Peyer's patch (tissue), 4 donors: ENCODE results near the gene PRPF38A. TPM values are rescaled to one million over a fixed set of nuclear protein-coding genes. Genes with fewer than 3 reads are reported as not detected.

Experiments
- DNase-seq, 3 donors: peaks; one replicate each; pipeline ENCODE4 v3.0.0-alpha.2; 2017 to 2019
- H3K27ac ChIP-seq, 4 donors: fragments of 200-600 bp; sonication (generic); one replicate each; pipeline ENCODE4 v1.5.1; 2016 to 2019
- H3K27me3 ChIP-seq, 2 donors: fragments of 200-600 bp; sonication (generic); one replicate each; pipeline ENCODE4 v1.5.1; 2019
- H3K36me3 ChIP-seq, 3 donors: fragments of 200-600 bp; sonication (generic); one replicate each; pipeline ENCODE4 v1.5.1; 2016 to 2019
- H3K4me1 ChIP-seq, 4 donors: fragments of 200-600 bp; sonication (generic); one replicate each; pipeline ENCODE4 v1.5.1; 2016 to 2019
- H3K4me3 ChIP-seq, 4 donors: fragments of 200-600 bp; sonication (generic); 1 replicate in 3 of 4; 2 replicates in 1 of 4; pipeline ENCODE4 v1.5.1; 2016 to 2019; ENCODE audit warnings: mild to moderate bottlenecking in 1 of 4
- H3K9me3 ChIP-seq, 4 donors: fragments of 200-600 bp; sonication (generic); one replicate each; pipeline ENCODE4 v1.5.1; 2016 to 2019; ENCODE audit warnings: mild to moderate bottlenecking in 1 of 4
- POLR2A ChIP-seq, 2 donors: fragments of 450-650 bp; IDR thresholded peaks; one replicate each; pipeline ENCODE4 v1.5.1; 2017; ENCODE audit warnings: antibody characterized with exemption in 2 of 2, mild to moderate bottlenecking in 2 of 2, moderate library complexity in 2 of 2
- total RNA-seq, 4 donors: library from RNA; depleted of rRNA; stranded (reverse); fragments of >200 nt; gene quantifications; one replicate each; pipeline ENCODE4 v1.1.0, GENCODE V29; 2016
- TF ChIP-seq, protein P1 (sequence below), 6 experiments: fragments of 450-650 bp in 4 of 6; fragments of 200-600 bp in 2 of 6; sonication (generic) in 1 of 6; IDR thresholded peaks; one replicate each; pipeline ENCODE4 v1.5.1; 2017 to 2019; ENCODE audit warnings: antibody characterized with exemption in 6 of 6, mild to moderate bottlenecking in 3 of 6, moderate library complexity in 1 of 6

The PRPF38A gene
- total RNA-seq, 4 donors from 2014 or later, result 14.2 to 20.6 (median 18.7) TPM

DNA sequence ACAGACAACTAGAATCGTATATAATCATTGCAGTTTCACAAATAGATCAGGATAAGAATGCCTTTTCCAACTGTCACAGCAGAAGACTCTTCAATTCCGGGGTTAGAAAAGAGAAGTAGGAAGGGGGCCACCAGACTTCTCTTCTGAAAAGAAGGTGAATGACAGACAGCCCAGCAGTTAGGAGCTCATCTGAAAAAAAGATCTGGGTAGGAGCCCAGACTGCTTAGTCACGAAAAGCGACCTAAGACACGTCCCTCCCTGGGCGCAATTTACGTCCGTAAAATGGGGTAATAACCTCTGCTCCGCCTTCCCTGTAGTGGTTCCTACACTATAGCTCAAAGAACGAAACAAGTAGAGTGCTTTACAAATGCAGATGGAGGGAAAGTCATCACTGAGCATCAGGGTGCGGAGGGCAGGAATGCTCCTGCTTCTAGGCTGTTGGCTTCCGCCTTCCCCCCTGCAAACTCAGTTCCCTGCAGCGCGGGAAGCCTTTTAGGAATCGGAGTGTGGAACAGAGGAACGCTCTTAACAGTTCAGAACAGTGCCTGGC lies 761 bp upstream of the PRPF38A start:
- H3K27me3 ChIP-seq, result no peaks in the 10 kb centered on the region
- H3K9me3 ChIP-seq, result no peaks in the 10 kb centered on the region
- peak in 1 of 3 donors; percentile 54 for DNase-seq
- peak overlapping the region; percentile 86 to 95 (median 93) for H3K27ac ChIP-seq
- peaks cover 0 to 21% (median 0%) of the 10 kb centered on the region in 3 donors for H3K36me3 ChIP-seq
- no peak for TF ChIP-seq POLR2A (IDR thresholded peaks at IDR 0.05)
- TF ChIP-seq, protein P1, sequence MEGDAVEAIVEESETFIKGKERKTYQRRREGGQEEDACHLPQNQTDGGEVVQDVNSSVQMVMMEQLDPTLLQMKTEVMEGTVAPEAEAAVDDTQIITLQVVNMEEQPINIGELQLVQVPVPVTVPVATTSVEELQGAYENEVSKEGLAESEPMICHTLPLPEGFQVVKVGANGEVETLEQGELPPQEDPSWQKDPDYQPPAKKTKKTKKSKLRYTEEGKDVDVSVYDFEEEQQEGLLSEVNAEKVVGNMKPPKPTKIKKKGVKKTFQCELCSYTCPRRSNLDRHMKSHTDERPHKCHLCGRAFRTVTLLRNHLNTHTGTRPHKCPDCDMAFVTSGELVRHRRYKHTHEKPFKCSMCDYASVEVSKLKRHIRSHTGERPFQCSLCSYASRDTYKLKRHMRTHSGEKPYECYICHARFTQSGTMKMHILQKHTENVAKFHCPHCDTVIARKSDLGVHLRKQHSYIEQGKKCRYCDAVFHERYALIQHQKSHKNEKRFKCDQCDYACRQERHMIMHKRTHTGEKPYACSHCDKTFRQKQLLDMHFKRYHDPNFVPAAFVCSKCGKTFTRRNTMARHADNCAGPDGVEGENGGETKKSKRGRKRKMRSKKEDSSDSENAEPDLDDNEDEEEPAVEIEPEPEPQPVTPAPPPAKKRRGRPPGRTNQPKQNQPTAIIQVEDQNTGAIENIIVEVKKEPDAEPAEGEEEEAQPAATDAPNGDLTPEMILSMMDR (IDR thresholded peaks at IDR 0.05), result no peak
- peaks cover 0 to 28% (median 8%) of the 10 kb centered on the region in 4 donors for H3K4me1 ChIP-seq
- H3K4me3 ChIP-seq, result peak overlapping the region; percentile 72 to 86 (median 78)

DNA sequence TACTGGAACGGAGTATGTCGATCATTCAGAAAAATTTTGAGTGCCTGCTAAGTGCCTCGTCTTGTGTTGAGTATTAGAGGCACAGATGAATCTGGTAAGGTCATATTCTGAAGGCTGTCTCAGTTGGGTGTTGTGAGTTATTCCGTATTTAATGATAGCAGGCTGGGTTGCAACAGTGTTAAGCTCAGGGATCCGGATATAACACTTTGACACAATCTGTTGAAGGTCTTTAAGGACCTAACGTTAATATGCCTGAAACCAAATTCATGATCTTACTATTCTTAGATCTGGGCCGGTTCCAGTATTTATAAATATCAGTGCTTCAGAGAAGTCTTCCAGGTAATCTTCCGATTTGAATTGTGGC lies 555 bp downstream of the PRPF38A start:
- no peaks in the 10 kb centered on the region for H3K9me3 ChIP-seq
- TF ChIP-seq, protein P1 (IDR thresholded peaks at IDR 0.05), result no peak
- no peak for TF ChIP-seq POLR2A (IDR thresholded peaks at IDR 0.05)
- H3K27ac ChIP-seq, result peak overlapping the region; percentile 86 to 95 (median 93)
- H3K27me3 ChIP-seq, result no peaks in the 10 kb centered on the region
- H3K36me3 ChIP-seq, result peaks cover 0 to 34% (median 0%) of the 10 kb centered on the region in 3 donors
- H3K4me1 ChIP-seq, result peaks cover 0 to 28% (median 8%) of the 10 kb centered on the region in 4 donors
- H3K4me3 ChIP-seq, result peak overlapping the region; percentile 72 to 86 (median 78)
- DNase-seq, result no peak

DNA sequence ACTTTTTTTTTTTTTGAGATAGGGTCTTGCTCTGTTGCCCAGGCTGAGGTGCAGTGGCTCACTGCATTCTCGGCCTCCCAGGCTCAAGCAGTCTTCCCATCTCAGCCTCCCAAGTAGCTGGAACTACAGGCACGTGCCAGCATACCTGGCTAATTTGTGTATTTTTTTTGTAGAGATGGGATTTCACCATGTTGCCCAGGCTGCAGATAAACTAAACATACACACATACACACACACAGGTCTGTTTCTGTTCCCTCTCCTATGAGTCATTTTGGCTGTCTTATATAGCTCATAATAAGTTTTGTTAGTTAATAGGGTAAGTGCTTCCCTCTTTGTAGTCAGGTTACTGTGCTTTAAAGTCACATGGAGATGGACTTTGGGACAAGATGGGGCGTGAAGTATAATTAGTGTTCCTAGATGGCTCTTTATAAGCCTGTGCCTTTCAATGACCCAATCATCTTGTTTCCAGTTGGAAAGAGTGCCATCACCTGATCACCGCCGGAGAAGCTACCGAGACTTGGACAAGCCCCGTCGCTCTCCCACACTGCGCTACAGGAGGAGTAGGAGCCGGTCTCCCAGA lies 9.1 kb downstream of the PRPF38A start:
- H3K4me1 ChIP-seq, result peaks cover 0 to 8% (median 0%) of the 10 kb centered on the region in 4 donors
- H3K4me3 ChIP-seq, result peak overlapping the region in 1 of 4 donors; percentile 13
- no peaks in the 10 kb centered on the region for H3K9me3 ChIP-seq
- peak in 1 of 2 donors; percentile 16 for TF ChIP-seq POLR2A (IDR thresholded peaks at IDR 0.05)
- TF ChIP-seq, protein P1 (IDR thresholded peaks at IDR 0.05), result no peak
- H3K36me3 ChIP-seq, result peaks cover 0 to 100% (median 8%) of the 10 kb centered on the region in 3 donors
- peak overlapping the region in 3 of 4 donors; percentile 21 to 83 (median 72) for H3K27ac ChIP-seq
- H3K27me3 ChIP-seq, result no peaks in the 10 kb centered on the region
- peak in 2 of 3 donors; percentile 73 to 75 for DNase-seq

DNA sequence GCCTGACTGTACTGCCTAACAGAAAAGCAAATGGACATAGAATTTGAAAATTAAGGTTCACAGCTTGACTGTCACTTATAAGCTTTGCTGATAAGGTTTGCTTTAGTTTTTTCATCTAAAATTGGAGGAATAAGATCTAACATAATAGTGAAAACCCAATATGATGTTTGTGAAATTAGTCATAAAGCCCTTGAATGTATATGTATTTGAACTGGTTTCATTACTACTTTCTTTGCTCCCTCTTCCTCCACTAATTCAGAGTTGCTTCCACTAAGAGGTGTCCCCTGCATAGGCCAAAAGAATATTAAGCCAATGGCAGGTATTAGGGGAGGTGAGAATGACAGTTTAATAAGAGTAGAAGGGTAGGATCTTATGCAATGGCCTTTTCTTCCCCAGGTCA lies 10.5 kb downstream of the PRPF38A start:
- Histone ChIP-seq H3K36me3 (peaks cover 0 to 92% (median 8%) of the 10 kb centered on the region in 3 donors), H3K27me3 (no peaks in the 10 kb centered on the region), H3K27ac (peak overlapping the region in 1 of 4 donors; percentile 83), H3K4me1 (peaks cover 0 to 14% (median 0%) of the 10 kb centered on the region in 4 donors), H3K4me3 (no peak overlapping the region), H3K9me3 (no peaks in the 10 kb centered on the region)
- DNase-seq, result no peak
- TF ChIP-seq POLR2A (IDR thresholded peaks at IDR 0.05), result no peak
- TF ChIP-seq, protein P1 (IDR thresholded peaks at IDR 0.05), result no peak

DNA sequence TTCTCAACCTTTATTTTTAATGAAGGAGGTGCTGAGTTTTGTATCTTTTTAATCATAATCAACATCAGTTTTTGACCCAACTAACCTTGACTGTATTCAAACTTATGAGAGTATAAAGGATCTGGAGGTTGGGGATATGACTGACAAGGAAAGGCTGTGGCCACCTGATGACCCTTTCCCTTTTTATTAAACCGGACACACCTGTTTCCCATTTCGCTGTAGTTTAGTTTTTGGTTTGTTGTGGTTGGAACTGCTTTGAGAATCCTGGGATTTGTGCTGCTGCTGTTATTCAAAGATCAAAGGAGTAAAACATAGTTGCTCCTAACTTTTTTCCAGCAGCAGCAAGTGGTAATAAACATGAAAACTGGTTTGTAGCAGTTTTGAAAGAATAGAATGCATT lies 12.4 kb downstream of the PRPF38A start:
- no peak for TF ChIP-seq POLR2A (IDR thresholded peaks at IDR 0.05)
- TF ChIP-seq, protein P1 (IDR thresholded peaks at IDR 0.05), result no peak
- Histone ChIP-seq H3K27ac (no peak overlapping the region), H3K27me3 (no peaks in the 10 kb centered on the region), H3K36me3 (peaks cover 0 to 73% (median 8%) of the 10 kb centered on the region in 3 donors), H3K9me3 (no peaks in the 10 kb centered on the region), H3K4me3 (no peak overlapping the region), H3K4me1 (peaks cover 0 to 15% (median 0%) of the 10 kb centered on the region in 4 donors)
- no peak for DNase-seq
